Measurements from ENCODE around the gene MAGI2.
"Not testable (repeated sequence)": the region's sequence is repeated elsewhere in the genome, so short reads cannot be mapped to it uniquely, and the experiment has no call there.

The MAGI2 gene

GRCh38 chr7:78967561-78967960 lies 485.9 kb downstream of the MAGI2 start:
- H3K27me3 ChIP-seq (ENCODE audit: control insufficient read depth in 5 of 5, insufficient read depth in 4 of 5, low read length in 5 of 5); H3K9ac ChIP-seq (ENCODE audit: low read length in 5 of 5); H3K4me3 ChIP-seq (ENCODE audit: low read depth in 1 of 5, low read length in 5 of 5); H3K27ac ChIP-seq (ENCODE audit: low read depth, low read length); H3K4me1 ChIP-seq (ENCODE audit: control insufficient read depth in 5 of 5, insufficient read depth in 5 of 5, low read length in 5 of 5); H3K36me3 ChIP-seq (ENCODE audit: control insufficient read depth in 5 of 5, insufficient read depth in 5 of 5, low read length in 5 of 5); H3K9me3 ChIP-seq (ENCODE audit: control insufficient read depth in 5 of 5, low read length in 5 of 5): not testable (repeated sequence)

- Histone ChIP-seq H3K4me3 (ENCODE audit: low read depth in 1 of 5, low read length in 5 of 5) (no peak overlapping the region), H3K9me3 (ENCODE audit: control insufficient read depth in 5 of 5, low read length in 5 of 5) (no peaks in the 10 kb centered on the region), H3K36me3 (ENCODE audit: control insufficient read depth in 5 of 5, insufficient read depth in 5 of 5, low read length in 5 of 5) (no peaks in the 10 kb centered on the region), H3K27ac (ENCODE audit: low read depth, low read length) (no peak overlapping the region), H3K9ac (ENCODE audit: low read length in 5 of 5) (no peak overlapping the region), H3K4me1 (ENCODE audit: control insufficient read depth in 5 of 5, insufficient read depth in 5 of 5, low read length in 5 of 5) (no peaks in the 10 kb centered on the region), H3K27me3 (ENCODE audit: control insufficient read depth in 5 of 5, insufficient read depth in 4 of 5, low read length in 5 of 5) (no peaks in the 10 kb centered on the region)
Observed at GRCh38 chr7:78967046-78967445, 486.4 kb downstream of the MAGI2 start.

- Histone ChIP-seq H3K27me3 (ENCODE audit: control insufficient read depth in 5 of 5, insufficient read depth in 4 of 5, low read length in 5 of 5) (no peaks in the 10 kb centered on the region), H3K4me1 (ENCODE audit: control insufficient read depth in 5 of 5, insufficient read depth in 5 of 5, low read length in 5 of 5) (no peaks in the 10 kb centered on the region), H3K27ac (ENCODE audit: low read depth, low read length) (no peak overlapping the region), H3K36me3 (ENCODE audit: control insufficient read depth in 5 of 5, insufficient read depth in 5 of 5, low read length in 5 of 5) (no peaks in the 10 kb centered on the region), H3K9me3 (ENCODE audit: control insufficient read depth in 5 of 5, low read length in 5 of 5) (no peaks in the 10 kb centered on the region), H3K9ac (ENCODE audit: low read length in 5 of 5) (no peak overlapping the region), H3K4me3 (ENCODE audit: low read depth in 1 of 5, low read length in 5 of 5) (no peak overlapping the region)
Observed at GRCh38 chr7:78959477-78959876, 494.0 kb downstream of the MAGI2 start.

- H3K27ac ChIP-seq (ENCODE audit: low read depth, low read length), result no peak overlapping the region
- H3K36me3 ChIP-seq (ENCODE audit: control insufficient read depth in 5 of 5, insufficient read depth in 5 of 5, low read length in 5 of 5), result no peaks in the 10 kb centered on the region
- H3K27me3 ChIP-seq (ENCODE audit: control insufficient read depth in 5 of 5, insufficient read depth in 4 of 5, low read length in 5 of 5), result no peaks in the 10 kb centered on the region
- no peak overlapping the region for H3K9ac ChIP-seq (ENCODE audit: low read length in 5 of 5)
- H3K4me1 ChIP-seq (ENCODE audit: control insufficient read depth in 5 of 5, insufficient read depth in 5 of 5, low read length in 5 of 5), result no peaks in the 10 kb centered on the region
- H3K9me3 ChIP-seq (ENCODE audit: control insufficient read depth in 5 of 5, low read length in 5 of 5), result no peaks in the 10 kb centered on the region
- H3K4me3 ChIP-seq (ENCODE audit: low read depth in 1 of 5, low read length in 5 of 5), result no peak overlapping the region
Observed at GRCh38 chr7:78955329-78955728, 498.1 kb downstream of the MAGI2 start.

GRCh38 chr7:78953726-78954363 lies 499.6 kb downstream of the MAGI2 start:
- no peaks in the 10 kb centered on the region for H3K4me1 ChIP-seq (ENCODE audit: control insufficient read depth in 5 of 5, insufficient read depth in 5 of 5, low read length in 5 of 5)
- no peak overlapping the region for H3K4me3 ChIP-seq (ENCODE audit: low read depth in 1 of 5, low read length in 5 of 5)
- no peak overlapping the region for H3K27ac ChIP-seq (ENCODE audit: low read depth, low read length)
- no peaks in the 10 kb centered on the region for H3K27me3 ChIP-seq (ENCODE audit: control insufficient read depth in 5 of 5, insufficient read depth in 4 of 5, low read length in 5 of 5)
- H3K9ac ChIP-seq (ENCODE audit: low read length in 5 of 5), result no peak overlapping the region
- no peaks in the 10 kb centered on the region for H3K9me3 ChIP-seq (ENCODE audit: control insufficient read depth in 5 of 5, low read length in 5 of 5)
- no peaks in the 10 kb centered on the region for H3K36me3 ChIP-seq (ENCODE audit: control insufficient read depth in 5 of 5, insufficient read depth in 5 of 5, low read length in 5 of 5)

GRCh38 chr7:78953090-78953489 lies 500.4 kb downstream of the MAGI2 start:
- Histone ChIP-seq H3K9me3 (ENCODE audit: control insufficient read depth in 5 of 5, low read length in 5 of 5) (no peaks in the 10 kb centered on the region), H3K9ac (ENCODE audit: low read length in 5 of 5) (no peak overlapping the region), H3K27ac (ENCODE audit: low read depth, low read length) (no peak overlapping the region), H3K27me3 (ENCODE audit: control insufficient read depth in 5 of 5, insufficient read depth in 4 of 5, low read length in 5 of 5) (no peaks in the 10 kb centered on the region), H3K36me3 (ENCODE audit: control insufficient read depth in 5 of 5, insufficient read depth in 5 of 5, low read length in 5 of 5) (no peaks in the 10 kb centered on the region), H3K4me1 (ENCODE audit: control insufficient read depth in 5 of 5, insufficient read depth in 5 of 5, low read length in 5 of 5) (no peaks in the 10 kb centered on the region), H3K4me3 (ENCODE audit: low read depth in 1 of 5, low read length in 5 of 5) (no peak overlapping the region)

- Histone ChIP-seq H3K36me3 (ENCODE audit: control insufficient read depth in 5 of 5, insufficient read depth in 5 of 5, low read length in 5 of 5) (no peaks in the 10 kb centered on the region), H3K4me3 (ENCODE audit: low read depth in 1 of 5, low read length in 5 of 5) (no peak overlapping the region), H3K4me1 (ENCODE audit: control insufficient read depth in 5 of 5, insufficient read depth in 5 of 5, low read length in 5 of 5) (no peaks in the 10 kb centered on the region), H3K27ac (ENCODE audit: low read depth, low read length) (no peak overlapping the region), H3K9me3 (ENCODE audit: control insufficient read depth in 5 of 5, low read length in 5 of 5) (no peaks in the 10 kb centered on the region), H3K27me3 (ENCODE audit: control insufficient read depth in 5 of 5, insufficient read depth in 4 of 5, low read length in 5 of 5) (no peaks in the 10 kb centered on the region), H3K9ac (ENCODE audit: low read length in 5 of 5) (no peak overlapping the region)
Observed at GRCh38 chr7:78939669-78940068, 513.8 kb downstream of the MAGI2 start.

GRCh38 chr7:78924581-78924980 lies 528.9 kb downstream of the MAGI2 start:
- no peak overlapping the region for H3K27ac ChIP-seq (ENCODE audit: low read depth, low read length)
- H3K9ac ChIP-seq (ENCODE audit: low read length in 5 of 5), result no peak overlapping the region
- no peaks in the 10 kb centered on the region for H3K9me3 ChIP-seq (ENCODE audit: control insufficient read depth in 5 of 5, low read length in 5 of 5)
- no peaks in the 10 kb centered on the region for H3K27me3 ChIP-seq (ENCODE audit: control insufficient read depth in 5 of 5, insufficient read depth in 4 of 5, low read length in 5 of 5)
- H3K36me3 ChIP-seq (ENCODE audit: control insufficient read depth in 5 of 5, insufficient read depth in 5 of 5, low read length in 5 of 5), result no peaks in the 10 kb centered on the region
- no peak overlapping the region for H3K4me3 ChIP-seq (ENCODE audit: low read depth in 1 of 5, low read length in 5 of 5)
- no peaks in the 10 kb centered on the region for H3K4me1 ChIP-seq (ENCODE audit: control insufficient read depth in 5 of 5, insufficient read depth in 5 of 5, low read length in 5 of 5)

GRCh38 chr7:78912781-78913180 lies 540.7 kb downstream of the MAGI2 start:
- H3K9ac ChIP-seq (ENCODE audit: low read length in 5 of 5), result no peak overlapping the region
- no peaks in the 10 kb centered on the region for H3K27me3 ChIP-seq (ENCODE audit: control insufficient read depth in 5 of 5, insufficient read depth in 4 of 5, low read length in 5 of 5)
- H3K4me1 ChIP-seq (ENCODE audit: control insufficient read depth in 5 of 5, insufficient read depth in 5 of 5, low read length in 5 of 5), result no peaks in the 10 kb centered on the region
- H3K27ac ChIP-seq (ENCODE audit: low read depth, low read length), result no peak overlapping the region
- H3K36me3 ChIP-seq (ENCODE audit: control insufficient read depth in 5 of 5, insufficient read depth in 5 of 5, low read length in 5 of 5), result no peaks in the 10 kb centered on the region
- peaks cover 0 to 3% (median 0%) of the 10 kb centered on the region in 5 donors for H3K9me3 ChIP-seq (ENCODE audit: control insufficient read depth in 5 of 5, low read length in 5 of 5)
- H3K4me3 ChIP-seq (ENCODE audit: low read depth in 1 of 5, low read length in 5 of 5), result no peak overlapping the region

GRCh38 chr7:78906735-78907134 lies 546.7 kb downstream of the MAGI2 start:
- Histone ChIP-seq H3K4me3 (ENCODE audit: low read depth in 1 of 5, low read length in 5 of 5) (no peak overlapping the region), H3K9me3 (ENCODE audit: control insufficient read depth in 5 of 5, low read length in 5 of 5) (peaks cover 0 to 3% (median 0%) of the 10 kb centered on the region in 5 donors), H3K4me1 (ENCODE audit: control insufficient read depth in 5 of 5, insufficient read depth in 5 of 5, low read length in 5 of 5) (no peaks in the 10 kb centered on the region), H3K9ac (ENCODE audit: low read length in 5 of 5) (no peak overlapping the region), H3K27me3 (ENCODE audit: control insufficient read depth in 5 of 5, insufficient read depth in 4 of 5, low read length in 5 of 5) (no peaks in the 10 kb centered on the region), H3K36me3 (ENCODE audit: control insufficient read depth in 5 of 5, insufficient read depth in 5 of 5, low read length in 5 of 5) (no peaks in the 10 kb centered on the region), H3K27ac (ENCODE audit: low read depth, low read length) (no peak overlapping the region)

GRCh38 chr7:78905436-78905835 lies 548.0 kb downstream of the MAGI2 start:
- H3K4me3 ChIP-seq (ENCODE audit: low read depth in 1 of 5, low read length in 5 of 5), result no peak overlapping the region
- no peaks in the 10 kb centered on the region for H3K27me3 ChIP-seq (ENCODE audit: control insufficient read depth in 5 of 5, insufficient read depth in 4 of 5, low read length in 5 of 5)
- no peaks in the 10 kb centered on the region for H3K36me3 ChIP-seq (ENCODE audit: control insufficient read depth in 5 of 5, insufficient read depth in 5 of 5, low read length in 5 of 5)
- no peak overlapping the region for H3K27ac ChIP-seq (ENCODE audit: low read depth, low read length)
- H3K9ac ChIP-seq (ENCODE audit: low read length in 5 of 5), result no peak overlapping the region
- peaks cover 0 to 3% (median 0%) of the 10 kb centered on the region in 5 donors for H3K9me3 ChIP-seq (ENCODE audit: control insufficient read depth in 5 of 5, low read length in 5 of 5)
- no peaks in the 10 kb centered on the region for H3K4me1 ChIP-seq (ENCODE audit: control insufficient read depth in 5 of 5, insufficient read depth in 5 of 5, low read length in 5 of 5)

All from subcutaneous abdominal adipose tissue (tissue), 5 donors.